Astrocyte of the spinal cord (primary cell): ENCODE results near the gene ZFAND2B.
A peak's percentile ranks its signal among the peaks of the same experiment; 100 is the strongest.

Experiments used
- DNase-seq: peaks from one replicate; pipeline ENCODE4 v3.0.0; 2011; ENCODE audit warnings: low read depth, low spot score
- H3K4me3 ChIP-seq: 2 replicates; pipeline ENCODE4 v1.5.1; 2011; ENCODE audit warnings: low read depth, mild to moderate bottlenecking, low read length, moderate library complexity
- CTCF ChIP-seq: IDR thresholded peaks from 2 replicates; pipeline ENCODE4 v1.5.1; 2012; ENCODE audit warnings: low read depth, mild to moderate bottlenecking, low read length, inconsistent platforms
- in situ Hi-C: cut with HindIII; loops from 2 replicates; pipeline ENCODE4 v1.10.0; 2017; ENCODE audit warnings: low sequenced_read_pairs

ZFAND2B gene

DNA sequence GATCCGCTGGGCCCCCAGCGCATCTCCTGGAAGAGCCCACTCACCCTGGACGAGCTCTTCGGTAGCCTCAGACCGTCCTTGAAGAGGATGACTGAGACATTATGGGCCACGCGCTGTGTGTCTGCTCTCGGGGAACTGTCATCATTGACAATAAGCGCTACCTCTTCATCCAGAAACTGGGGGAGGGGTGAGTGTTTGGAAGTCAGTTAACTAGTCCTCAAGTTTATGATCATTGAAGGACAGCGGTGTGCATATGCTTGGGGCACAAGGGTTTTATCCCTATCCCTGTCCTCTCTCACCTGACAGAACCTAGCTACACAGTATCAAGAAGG is 39.3 kb downstream of the ZFAND2B start:
- TF ChIP-seq CTCF, result no peak
- in situ Hi-C loops, result no loop called here
- no peak for DNase-seq
- peak overlapping the region; percentile 95 for H3K4me3 ChIP-seq

DNA sequence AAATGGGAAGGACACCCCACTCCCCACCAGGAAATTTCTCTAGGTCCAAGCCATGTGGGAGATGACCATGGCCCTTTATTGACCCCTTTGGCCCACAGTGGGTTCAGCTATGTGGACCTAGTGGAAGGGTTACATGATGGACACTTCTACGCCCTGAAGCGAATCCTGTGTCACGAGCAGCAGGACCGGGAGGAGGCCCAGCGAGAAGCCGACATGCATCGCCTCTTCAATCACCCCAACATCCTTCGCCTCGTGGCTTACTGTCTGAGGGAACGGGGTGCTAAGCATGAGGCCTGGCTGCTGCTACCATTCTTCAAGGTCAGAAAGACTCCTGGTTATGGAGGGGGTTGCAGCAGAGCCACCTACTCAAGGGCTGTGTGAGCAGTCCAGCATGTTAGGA is 40.0 kb downstream of the ZFAND2B start:
- in situ Hi-C loops, result no loop called here
- TF ChIP-seq CTCF, result no peak

DNA sequence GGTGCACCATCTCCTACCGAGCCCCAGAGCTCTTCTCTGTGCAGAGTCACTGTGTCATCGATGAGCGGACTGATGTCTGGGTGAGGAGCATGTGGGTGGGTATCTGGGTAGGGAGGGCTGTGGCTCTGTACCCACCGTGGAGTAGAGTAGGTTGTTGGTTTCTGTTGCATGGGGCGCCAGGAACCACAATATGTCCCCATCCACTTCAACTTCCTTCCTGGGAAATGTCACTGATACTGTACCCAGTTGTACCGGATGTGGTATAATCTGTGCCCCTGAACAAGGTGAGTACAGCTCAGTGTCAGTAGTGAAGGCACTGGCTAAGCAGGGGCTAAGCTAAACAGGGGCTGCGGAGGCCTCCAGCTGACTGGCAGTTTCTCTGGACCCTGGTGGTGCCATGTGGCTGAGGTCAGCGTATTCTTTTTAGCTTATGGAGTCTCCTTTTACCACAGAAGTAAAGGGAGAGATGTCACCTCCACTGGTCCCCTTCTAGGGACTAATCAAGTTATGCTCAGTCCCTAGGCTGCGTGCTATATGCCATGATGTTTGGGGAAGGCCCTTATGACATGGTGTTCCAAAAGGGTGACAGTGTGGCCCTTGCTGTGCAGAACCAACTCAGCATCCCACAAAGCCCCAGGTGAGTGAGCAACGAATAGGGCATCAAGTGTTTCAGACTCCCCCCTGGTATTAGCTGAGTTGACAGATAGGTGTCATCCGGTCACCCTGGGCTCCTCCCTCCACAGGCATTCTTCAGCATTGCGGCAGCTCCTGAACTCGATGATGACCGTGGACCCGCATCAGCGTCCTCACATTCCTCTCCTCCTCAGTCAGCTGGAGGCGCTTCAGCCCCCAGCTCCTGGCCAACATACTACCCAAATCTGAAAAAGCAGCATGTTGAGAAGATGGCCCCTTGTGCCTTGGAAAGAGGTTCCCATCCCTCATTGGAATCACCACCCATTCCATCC is 41.4 kb downstream of the ZFAND2B start:
- no peak for TF ChIP-seq CTCF
- H3K4me3 ChIP-seq, result no peak overlapping the region
- DNase-seq, result no peak
- in situ Hi-C loops, result no loop called here

More for the DNA sequence above, 40.0 kb downstream of the ZFAND2B start:
- H3K4me3 ChIP-seq, result no peak overlapping the region
- DNase-seq, result no peak

GRCh38 chr2:219248845-219249202 is 42.2 kb downstream of the ZFAND2B start:
- in situ Hi-C loops, result no loop called here
- no peak for TF ChIP-seq CTCF
- H3K4me3 ChIP-seq, result no peak overlapping the region
- no peak for DNase-seq

DNA sequence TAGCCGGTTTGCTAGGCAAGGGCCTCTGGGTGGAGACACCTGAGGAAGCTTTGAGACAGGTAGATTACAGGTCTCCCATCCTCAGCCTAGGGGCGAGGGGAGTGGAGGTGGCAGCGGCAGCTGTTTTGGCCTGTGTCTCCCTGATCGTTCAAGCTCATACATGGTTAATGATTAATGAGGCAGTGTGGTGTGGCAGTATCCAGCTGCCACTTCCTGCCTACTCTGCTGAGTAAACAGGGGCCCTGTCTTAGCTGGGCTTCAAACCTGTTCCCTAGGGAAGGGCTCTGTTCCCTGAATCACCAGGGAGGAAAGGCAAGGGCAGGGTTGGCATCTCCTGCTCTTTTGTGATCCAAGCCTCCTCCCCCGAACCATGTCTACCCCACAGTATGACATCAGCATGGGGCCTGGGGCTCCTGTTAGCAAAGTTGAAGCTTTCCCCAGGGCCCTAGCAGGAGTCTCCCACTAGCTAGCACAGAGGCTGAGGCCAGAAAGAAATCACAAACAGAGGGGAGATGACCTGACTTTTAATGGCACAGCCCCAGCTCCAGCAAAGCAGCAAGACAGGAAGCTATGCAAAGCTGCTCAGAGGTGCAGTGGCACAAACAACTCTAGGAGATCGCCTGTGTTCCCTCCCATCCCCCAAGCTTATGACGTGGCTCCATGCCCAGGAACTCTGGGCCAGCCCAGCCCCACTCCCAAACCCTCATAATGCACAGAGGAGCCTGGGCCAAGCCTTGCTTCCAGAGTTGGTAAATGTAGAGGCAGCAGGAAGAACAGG is 42.8 kb downstream of the ZFAND2B start:
- no peak for TF ChIP-seq CTCF
- H3K4me3 ChIP-seq, result no peak overlapping the region
- peak; percentile 68 for DNase-seq
- in situ Hi-C loops, result no loop called here

DNA sequence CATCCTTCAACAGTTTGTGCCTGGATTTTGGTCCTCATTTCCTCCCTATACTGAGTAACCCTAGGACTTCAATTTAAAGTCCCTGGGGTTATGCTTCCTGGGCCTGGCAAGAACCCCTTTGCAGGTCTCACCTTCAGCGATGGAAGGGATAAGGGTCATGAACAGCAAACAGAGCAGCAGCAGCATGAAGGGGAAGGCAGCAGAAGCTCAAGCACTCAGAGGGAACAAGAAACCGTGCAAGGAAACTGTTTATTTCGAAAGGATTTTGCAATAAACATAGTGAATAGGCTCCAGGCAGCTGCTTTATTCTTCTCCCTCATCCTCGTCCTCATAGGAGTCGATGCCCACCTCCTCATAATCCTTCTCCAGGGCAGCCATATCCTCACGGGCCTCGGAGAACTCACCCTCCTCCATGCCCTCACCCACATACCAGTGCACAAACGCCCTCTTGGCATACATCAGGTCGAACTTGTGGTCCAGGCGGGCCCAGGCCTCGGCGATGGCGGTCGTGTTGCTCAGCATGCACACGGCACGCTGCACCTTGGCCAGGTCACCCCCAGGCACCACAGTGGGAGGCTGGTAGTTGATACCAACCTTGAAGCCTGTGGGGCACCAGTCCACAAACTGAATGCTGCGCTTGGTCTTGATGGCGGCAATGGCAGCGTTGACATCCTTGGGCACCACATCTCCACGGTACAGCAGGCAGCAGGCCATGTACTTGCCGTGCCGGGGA is 43.6 kb downstream of the ZFAND2B start:
- DNase-seq, result no peak
- in situ Hi-C loops, result no loop called here
- TF ChIP-seq CTCF, result no peak
- H3K4me3 ChIP-seq, result no peak overlapping the region
